ENCODE measurements around the gene TNNI2.
A peak's percentile ranks its signal among the peaks of the same experiment; 100 is the strongest.

The TNNI2 gene

GRCh38 chr11:1888811-1889210 lies 50.0 kb downstream of the TNNI2 start:
- Histone ChIP-seq H3K27me3 (ENCODE audit: insufficient read depth, poor library complexity, severe bottlenecking) (no peaks in the 10 kb centered on the region), H3K27ac (ENCODE audit: poor library complexity, severe bottlenecking) (no peak overlapping the region), H3K4me1 (ENCODE audit: insufficient read depth, poor library complexity, severe bottlenecking) (no peaks in the 10 kb centered on the region), H3K36me3 (ENCODE audit: low read depth) (no peaks in the 10 kb centered on the region), H3K9me3 (ENCODE audit: severe bottlenecking) (no peaks in the 10 kb centered on the region), H3K4me3 (ENCODE audit: severe bottlenecking) (no peak overlapping the region)
- TF ChIP-seq, protein P1, sequence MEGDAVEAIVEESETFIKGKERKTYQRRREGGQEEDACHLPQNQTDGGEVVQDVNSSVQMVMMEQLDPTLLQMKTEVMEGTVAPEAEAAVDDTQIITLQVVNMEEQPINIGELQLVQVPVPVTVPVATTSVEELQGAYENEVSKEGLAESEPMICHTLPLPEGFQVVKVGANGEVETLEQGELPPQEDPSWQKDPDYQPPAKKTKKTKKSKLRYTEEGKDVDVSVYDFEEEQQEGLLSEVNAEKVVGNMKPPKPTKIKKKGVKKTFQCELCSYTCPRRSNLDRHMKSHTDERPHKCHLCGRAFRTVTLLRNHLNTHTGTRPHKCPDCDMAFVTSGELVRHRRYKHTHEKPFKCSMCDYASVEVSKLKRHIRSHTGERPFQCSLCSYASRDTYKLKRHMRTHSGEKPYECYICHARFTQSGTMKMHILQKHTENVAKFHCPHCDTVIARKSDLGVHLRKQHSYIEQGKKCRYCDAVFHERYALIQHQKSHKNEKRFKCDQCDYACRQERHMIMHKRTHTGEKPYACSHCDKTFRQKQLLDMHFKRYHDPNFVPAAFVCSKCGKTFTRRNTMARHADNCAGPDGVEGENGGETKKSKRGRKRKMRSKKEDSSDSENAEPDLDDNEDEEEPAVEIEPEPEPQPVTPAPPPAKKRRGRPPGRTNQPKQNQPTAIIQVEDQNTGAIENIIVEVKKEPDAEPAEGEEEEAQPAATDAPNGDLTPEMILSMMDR (IDR thresholded peaks at IDR 0.05; ENCODE audit: poor library complexity, severe bottlenecking), result no peak
- ATAC-seq (ENCODE audit: low read depth) (no peak), DNase-seq (ENCODE audit: low spot score) (peak; percentile 36)

DNA sequence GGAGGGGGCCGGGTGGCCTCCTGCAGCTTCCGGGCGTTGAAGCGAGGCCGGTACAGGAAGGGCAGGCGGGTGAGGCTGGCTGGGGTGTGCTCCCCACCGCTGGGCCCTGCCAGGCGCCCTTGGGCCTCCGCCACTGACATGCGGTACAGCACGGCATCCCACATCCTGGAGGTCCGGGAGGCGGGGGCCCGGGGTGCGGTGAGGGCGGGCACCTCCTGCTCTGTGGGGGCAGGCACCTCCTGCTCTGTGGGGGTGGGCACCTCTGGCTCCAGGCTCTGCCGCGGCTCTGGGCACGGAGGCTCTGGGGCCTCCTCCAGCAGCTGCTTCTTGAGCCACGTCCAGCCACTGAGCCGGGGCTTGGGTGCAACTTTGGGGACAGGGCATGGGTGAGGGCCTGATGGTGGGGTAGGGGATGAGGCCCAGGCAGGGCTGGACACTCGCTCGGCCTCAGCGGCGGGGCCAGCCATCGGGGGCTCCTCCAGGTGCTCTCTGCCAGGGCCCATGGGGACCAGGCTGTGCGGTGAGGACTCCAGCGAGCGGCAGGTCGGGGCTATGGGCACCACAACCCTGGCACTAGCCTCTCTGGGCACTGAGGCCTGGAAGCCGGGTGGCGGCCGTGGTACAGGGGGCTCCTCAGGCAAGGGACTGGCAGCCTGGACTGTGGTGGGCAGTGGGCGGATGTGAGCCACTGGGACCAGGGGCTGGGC lies 50.6 kb downstream of the TNNI2 start:
- no peak for ATAC-seq (ENCODE audit: low read depth)
- Histone ChIP-seq H3K36me3 (ENCODE audit: low read depth) (no peaks in the 10 kb centered on the region), H3K4me3 (ENCODE audit: severe bottlenecking) (no peak overlapping the region), H3K4me1 (ENCODE audit: insufficient read depth, poor library complexity, severe bottlenecking) (no peaks in the 10 kb centered on the region), H3K27ac (ENCODE audit: poor library complexity, severe bottlenecking) (no peak overlapping the region), H3K9me3 (ENCODE audit: severe bottlenecking) (no peaks in the 10 kb centered on the region), H3K27me3 (ENCODE audit: insufficient read depth, poor library complexity, severe bottlenecking) (no peaks in the 10 kb centered on the region)
- TF ChIP-seq, protein P1 (IDR thresholded peaks at IDR 0.05; ENCODE audit: poor library complexity, severe bottlenecking), result no peak
- DNase-seq (ENCODE audit: low spot score), result peak; percentile 64

DNA sequence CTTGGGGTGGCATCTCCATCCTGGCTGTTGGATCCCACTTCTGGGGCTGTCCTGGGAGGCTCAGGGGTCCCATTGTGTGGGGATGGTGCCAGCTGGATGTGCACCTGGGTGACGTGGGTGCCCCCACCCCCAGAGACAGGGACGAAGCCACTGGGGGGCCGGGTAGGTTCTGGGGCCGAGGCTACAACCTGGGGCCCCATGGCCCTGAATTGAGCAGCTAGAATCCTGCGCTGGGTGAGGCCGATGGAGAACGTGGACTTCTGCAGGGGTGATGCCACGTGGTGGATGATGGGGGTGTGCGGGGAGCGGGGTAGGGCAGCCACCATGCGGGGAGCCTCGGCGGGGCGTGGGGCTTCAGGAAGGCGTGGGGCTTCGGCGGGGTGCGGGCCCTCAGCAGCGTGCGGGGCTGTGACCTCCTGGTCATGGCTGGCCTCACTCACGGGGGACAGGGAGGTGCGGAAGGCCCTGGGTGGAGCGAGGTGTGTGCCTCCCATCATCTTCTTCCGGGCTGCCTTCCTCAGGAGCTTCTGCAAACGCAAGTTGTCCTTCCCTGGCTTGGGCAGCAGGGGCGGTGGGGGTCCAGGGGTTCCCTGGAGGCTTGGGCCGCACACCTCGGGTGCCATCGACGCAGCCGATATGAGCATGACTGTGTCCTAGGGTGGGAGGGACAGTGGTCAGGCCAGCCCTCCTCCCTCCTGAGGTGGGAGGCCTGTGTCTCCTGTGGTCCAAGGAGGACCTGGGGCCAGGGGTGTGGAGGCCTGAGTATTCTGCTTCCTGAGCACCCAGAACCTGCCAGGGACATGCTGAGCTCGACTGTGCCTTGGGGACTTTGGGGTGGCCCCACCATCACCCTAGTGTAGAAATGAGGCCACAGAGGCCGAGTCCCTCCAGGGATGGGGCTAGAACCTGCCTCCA lies 51.4 kb downstream of the TNNI2 start:
- no peak overlapping the region for H3K27ac ChIP-seq (ENCODE audit: poor library complexity, severe bottlenecking)
- DNase-seq (ENCODE audit: low spot score) (peak; percentile 53), ATAC-seq (ENCODE audit: low read depth) (no peak)
- H3K9me3 ChIP-seq (ENCODE audit: severe bottlenecking), result no peaks in the 10 kb centered on the region
- H3K27me3 ChIP-seq (ENCODE audit: insufficient read depth, poor library complexity, severe bottlenecking), result no peaks in the 10 kb centered on the region
- no peaks in the 10 kb centered on the region for H3K36me3 ChIP-seq (ENCODE audit: low read depth)
- no peak overlapping the region for H3K4me3 ChIP-seq (ENCODE audit: severe bottlenecking)
- TF ChIP-seq, protein P1 (IDR thresholded peaks at IDR 0.05; ENCODE audit: poor library complexity, severe bottlenecking), result no peak
- H3K4me1 ChIP-seq (ENCODE audit: insufficient read depth, poor library complexity, severe bottlenecking), result no peaks in the 10 kb centered on the region

Data from RWPE2 (cell line).